Left ventricle myocardium inferior (tissue), 1 donor: ENCODE data around the gene FYTTD1. TPM values are rescaled to one million over a fixed set of nuclear protein-coding genes. Genes with fewer than 3 reads are reported as not detected.
A peak's percentile ranks its signal among the peaks of the same experiment; 100 is the strongest.

Experiments
- DNase-seq: peaks from one replicate; pipeline ENCODE4 v3.0.0-alpha.2; 2020
- H3K27ac ChIP-seq: fragments of 200-600 bp; replicated peaks from 2 replicates; pipeline ENCODE4 v1.8.0; 2021
- H3K27me3 ChIP-seq: fragments of 200-600 bp; 2 replicates; pipeline ENCODE4 v1.8.0; 2021; ENCODE audit warnings: low read depth
- H3K36me3 ChIP-seq: fragments of 200-600 bp; 2 replicates; pipeline ENCODE4 v1.8.0; 2021
- H3K4me1 ChIP-seq: fragments of 200-600 bp; 2 replicates; pipeline ENCODE4 v1.8.0; 2021
- H3K4me3 ChIP-seq: fragments of 200-600 bp; 2 replicates; pipeline ENCODE4 v1.8.0; 2021; ENCODE audit warnings: mild to moderate bottlenecking, moderate library complexity
- H3K9me3 ChIP-seq: fragments of 200-600 bp; replicated peaks from 2 replicates; pipeline ENCODE4 v1.8.0; 2021
- CTCF ChIP-seq: fragments of 200-600 bp; IDR thresholded peaks from 2 replicates; pipeline ENCODE4 v1.8.0; 2021; ENCODE audit warnings: antibody characterized with exemption, mild to moderate bottlenecking, borderline replicate concordance
- intact Hi-C: fragments of 100-400 bp; cut with micrococcal nuclease; formaldehyde crosslinking; loops from one replicate; pipeline ENCODE4 v1.11.0; 2022
- total RNA-seq: library from RNA; stranded (reverse); fragmentation: NEBNext Ultra II Directional; extraction: Animal tissue kit (Norgen Biotek cat#: 25700); gene quantifications from one replicate; pipeline ENCODE4 v1.2.1, GENCODE V29; 2021
- donor health status: DM: no; HTN: yes; CAD: no; lungs with severe emphysema.

Gene FYTTD1
- total RNA-seq, 1 donor from 2014 or later = 78.7 TPM

GRCh38 chr3:197793247-197793646, 43.6 kb downstream of the FYTTD1 start:
- H3K4me1 ChIP-seq = peaks cover 71% of the 10 kb centered on the region
- no peak for TF ChIP-seq CTCF
- intact Hi-C loops = no loop called here
- DNase-seq = no peak
- H3K4me3 ChIP-seq = peak overlapping the region; percentile 93
- no peak overlapping the region for H3K27ac ChIP-seq
- no peaks in the 10 kb centered on the region for H3K9me3 ChIP-seq
- H3K27me3 ChIP-seq = no peaks in the 10 kb centered on the region
- H3K36me3 ChIP-seq = no peaks in the 10 kb centered on the region

- no peak for TF ChIP-seq CTCF
- Histone ChIP-seq H3K4me1 (peaks cover 80% of the 10 kb centered on the region), H3K27ac (no peak overlapping the region), H3K27me3 (no peaks in the 10 kb centered on the region), H3K36me3 (no peaks in the 10 kb centered on the region), H3K9me3 (no peaks in the 10 kb centered on the region), H3K4me3 (no peak overlapping the region)
- no peak for DNase-seq
- intact Hi-C loops = no loop called here
Measured at GRCh38 chr3:197794115-197794514, 44.4 kb downstream of the FYTTD1 start.

- Histone ChIP-seq H3K36me3 (no peaks in the 10 kb centered on the region), H3K4me3 (no peak overlapping the region), H3K4me1 (peaks cover 90% of the 10 kb centered on the region), H3K27me3 (no peaks in the 10 kb centered on the region), H3K9me3 (no peaks in the 10 kb centered on the region), H3K27ac (no peak overlapping the region)
- TF ChIP-seq CTCF = no peak
- DNase-seq = no peak
- intact Hi-C loops = no loop called here
Measured at GRCh38 chr3:197795200-197795599, 45.5 kb downstream of the FYTTD1 start.

GRCh38 chr3:197796087-197796486, 46.4 kb downstream of the FYTTD1 start:
- H3K4me1 ChIP-seq = peaks cover 86% of the 10 kb centered on the region
- DNase-seq = no peak
- H3K36me3 ChIP-seq = no peaks in the 10 kb centered on the region
- intact Hi-C loops = no loop called here
- H3K27me3 ChIP-seq = no peaks in the 10 kb centered on the region
- H3K9me3 ChIP-seq = no peaks in the 10 kb centered on the region
- no peak for TF ChIP-seq CTCF
- no peak overlapping the region for H3K27ac ChIP-seq
- no peak overlapping the region for H3K4me3 ChIP-seq

GRCh38 chr3:197798863-197799262, 49.2 kb downstream of the FYTTD1 start:
- no peak for TF ChIP-seq CTCF
- no peaks in the 10 kb centered on the region for H3K27me3 ChIP-seq
- intact Hi-C loops = no loop called here
- no peak for DNase-seq
- H3K9me3 ChIP-seq = no peaks in the 10 kb centered on the region
- peaks cover 82% of the 10 kb centered on the region for H3K4me1 ChIP-seq
- peak overlapping the region; percentile 14 for H3K4me3 ChIP-seq
- H3K27ac ChIP-seq = peak overlapping the region; percentile 43
- H3K36me3 ChIP-seq = no peaks in the 10 kb centered on the region

- intact Hi-C loops = no loop called here
- H3K4me3 ChIP-seq = no peak overlapping the region
- TF ChIP-seq CTCF = no peak
- peaks cover 77% of the 10 kb centered on the region for H3K4me1 ChIP-seq
- H3K9me3 ChIP-seq = no peaks in the 10 kb centered on the region
- H3K36me3 ChIP-seq = no peaks in the 10 kb centered on the region
- H3K27ac ChIP-seq = no peak overlapping the region
- no peaks in the 10 kb centered on the region for H3K27me3 ChIP-seq
- DNase-seq = no peak
Measured at GRCh38 chr3:197800379-197800778, 50.7 kb downstream of the FYTTD1 start.
